WTC11 (cell line): ENCODE measurements around the gene ZSCAN23.

ENCODE experiments used
- CBFB ChIP-seq: sonication (generic); formaldehyde crosslinking; IDR thresholded peaks from 2 replicates; pipeline ENCODE4 v1.8.1; 2022; ENCODE audit warnings: mild to moderate bottlenecking, low read depth, missing genetic modification reagents
- CTCF ChIP-seq: fragments of 200-600 bp; IDR thresholded peaks from 2 replicates; pipeline ENCODE4 v1.8.0; 2022; ENCODE audit warnings: antibody characterized with exemption
- E2F1 ChIP-seq: sonication (generic); formaldehyde crosslinking; IDR thresholded peaks from 2 replicates; pipeline ENCODE4 v1.8.0; 2022; ENCODE audit warnings: mild to moderate bottlenecking, missing genetic modification reagents
- E2F4 ChIP-seq: sonication (generic); formaldehyde crosslinking; IDR thresholded peaks from 2 replicates; pipeline ENCODE4 v1.8.1; 2022; ENCODE audit warnings: low read depth, mild to moderate bottlenecking, moderate library complexity, missing genetic modification reagents, borderline replicate concordance
- FOXK1 ChIP-seq: sonication (generic); formaldehyde crosslinking; IDR thresholded peaks from 2 replicates; pipeline ENCODE4 v1.8.0; 2022; ENCODE audit warnings: mild to moderate bottlenecking, moderate library complexity, missing genetic modification reagents
- GTF2I ChIP-seq: fragments of 250-450 bp; sonication (Bioruptor Pico); conservative IDR thresholded peaks from 2 replicates; pipeline ENCODE4 v1.4.0; 2021; ENCODE audit warnings: mild to moderate bottlenecking
- MLX ChIP-seq: sonication (generic); formaldehyde crosslinking; IDR thresholded peaks from 2 replicates; pipeline ENCODE4 v1.8.1; 2023; ENCODE audit warnings: mild to moderate bottlenecking, missing genetic modification reagents, moderate library complexity
- MXD4 ChIP-seq: fragments of 250-450 bp; sonication (Bioruptor Pico); IDR thresholded peaks from 2 replicates; pipeline ENCODE4 v1.8.0; 2021; ENCODE audit warnings: mild to moderate bottlenecking, moderate library complexity, borderline replicate concordance
- NFE2L1 ChIP-seq: sonication (generic); formaldehyde crosslinking; IDR thresholded peaks from 2 replicates; pipeline ENCODE4 v1.8.1; 2023; ENCODE audit warnings: missing genetic modification reagents
- PREB ChIP-seq: sonication (generic); formaldehyde crosslinking; IDR thresholded peaks from 2 replicates; pipeline ENCODE4 v1.8.1; 2022; ENCODE audit warnings: mild to moderate bottlenecking, missing genetic modification reagents, moderate library complexity, borderline replicate concordance
- TEAD1 ChIP-seq: sonication (generic); formaldehyde crosslinking; IDR thresholded peaks from 2 replicates; pipeline ENCODE4 v1.8.0; 2022; ENCODE audit warnings: mild to moderate bottlenecking, missing genetic modification reagents
- ZNF121 ChIP-seq: sonication (generic); formaldehyde crosslinking; IDR thresholded peaks from 2 replicates; pipeline ENCODE4 v1.8.0; 2023; ENCODE audit warnings: missing genetic modification reagents
- ZNF138 ChIP-seq: sonication (generic); formaldehyde crosslinking; conservative IDR thresholded peaks from 2 replicates; pipeline ENCODE4 v1.8.1; 2022; ENCODE audit warnings: mild to moderate bottlenecking, moderate library complexity, missing genetic modification reagents
- ZNF281 ChIP-seq: sonication (generic); formaldehyde crosslinking; IDR thresholded peaks from 2 replicates; pipeline ENCODE4 v1.8.0; 2023; ENCODE audit warnings: mild to moderate bottlenecking, missing genetic modification reagents

- TF ChIP-seq MXD4 (CRISPR knock-in tag) (no peak), NFE2L1 (CRISPR knock-in tag) (no peak), CTCF (no peak), ZNF121 (CRISPR knock-in tag) (no peak), PREB (CRISPR knock-in tag) (no peak), TEAD1 (no peak), ZNF138 (no peak), FOXK1 (CRISPR knock-in tag) (no peak), ZNF281 (CRISPR knock-in tag) (no peak), GTF2I (CRISPR knock-in tag) (no peak), E2F1 (CRISPR knock-in tag) (no peak), MLX (CRISPR knock-in tag) (no peak), CBFB (no peak), E2F4 (CRISPR knock-in tag) (no peak)
Observed at GRCh38 chr6:28491984-28492317, 48.7 kb upstream of the ZSCAN23 start.
